Right ventricle myocardium superior (tissue), 1 donor: ENCODE data around the gene NCF1. TPM values are rescaled to one million over a fixed set of nuclear protein-coding genes. Genes with fewer than 3 reads are reported as not detected.
"Not testable (repeated sequence)": the region's sequence is repeated elsewhere in the genome, so short reads cannot be mapped to it uniquely, and the experiment has no call there.

Source experiments
- ATAC-seq: fragments of 200-7000 bp; cut with Tn5 transposase; one replicate; pipeline ENCODE4 v1.9.1; 2020; ENCODE audit warnings: mild to moderate bottlenecking; ENCODE audit not compliant: poor library complexity
- DNase-seq: peaks from one replicate; pipeline ENCODE4 v3.0.0-alpha.2; 2020
- intact Hi-C: fragments of 100-400 bp; cut with DNase I; formaldehyde crosslinking; loops from one replicate; pipeline ENCODE4 v1.11.2; 2022
- long read RNA-seq: library from polyadenylated mRNA; unstranded; transcript quantifications from one replicate; pipeline ENCODE4 v2.0.0, GENCODE V29; 2021
- total RNA-seq: library from RNA; stranded (reverse); fragmentation: NEBNext Ultra II Directional; extraction: Animal tissue kit (Norgen Biotek cat#: 25700); gene quantifications from one replicate; pipeline ENCODE4 v1.2.1, GENCODE V29; 2021
- donor health status: DM: no; HTN: yes; CAD: no; lungs with severe emphysema.

Gene NCF1
- total RNA-seq: 6.0 TPM
- long read RNA-seq, partial matches to known transcripts: 2 of 8 reads
- long read RNA-seq, other reads (novel, unspliced or antisense): 3 of 8 reads

GRCh38 chr7:74773760-74774750 is at the start of gene NCF1:
NCF1 (plus strand) TSS chr7:74774011; CDS start chr7:74774032, 21 bp downstream.
- DNase-seq, intact Hi-C loops: not testable (repeated sequence)
- peak; percentile 77 for ATAC-seq

GRCh38 chr7:74725840-74726239 is 48.0 kb upstream of the NCF1 start:
- intact Hi-C loops: no loop called here
- DNase-seq (no peak), ATAC-seq (no peak)

- ATAC-seq: no peak
These were observed 47.3 kb upstream of the NCF1 start for GRCh38 chr7:74726309-74727101.

GRCh38 chr7:74728686-74729085 is 45.1 kb upstream of the NCF1 start:
- DNase-seq, ATAC-seq, intact Hi-C loops: not testable (repeated sequence)

More at GRCh38 chr7:74726309-74727101, 47.3 kb upstream of the NCF1 start:
- intact Hi-C loops: no loop called here
- no peak for DNase-seq

GRCh38 chr7:74730186-74730585 is 43.6 kb upstream of the NCF1 start:
- DNase-seq, intact Hi-C loops, ATAC-seq: not testable (repeated sequence)

DNA sequence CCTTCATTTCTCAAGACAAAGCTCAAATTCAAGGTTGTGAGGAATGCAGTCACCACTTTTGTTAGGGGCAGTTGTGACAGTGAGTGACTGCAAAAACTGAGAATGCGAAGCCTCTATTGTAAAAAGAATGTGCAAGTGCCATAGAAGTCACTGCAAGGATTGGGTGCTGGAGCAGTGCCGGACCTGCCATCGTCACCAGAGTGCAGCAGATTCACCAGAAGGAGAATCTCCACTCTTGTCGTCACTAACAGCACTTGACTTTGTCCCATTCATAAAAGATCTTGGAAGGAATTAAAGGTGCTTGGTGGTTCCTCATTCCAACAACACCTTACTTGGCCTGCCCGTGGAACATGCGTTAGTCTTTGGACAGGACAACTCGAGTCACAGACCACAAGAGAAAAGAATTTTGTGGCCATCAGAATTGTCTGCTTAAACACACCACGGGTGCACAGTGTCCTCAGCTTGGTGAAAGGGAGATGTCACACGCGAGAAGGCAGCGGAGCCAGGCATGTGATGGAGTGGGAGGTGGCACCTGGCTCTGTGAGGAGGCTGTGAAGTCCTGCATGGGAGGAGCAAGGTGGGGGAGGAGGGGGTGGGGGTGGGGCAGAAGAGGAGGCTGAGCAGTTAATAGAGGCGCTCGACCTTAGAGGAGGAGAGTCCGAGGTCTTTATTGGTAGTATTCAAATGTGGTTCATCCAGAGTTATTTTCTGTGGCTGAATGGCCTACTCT is 33.7 kb upstream of the NCF1 start:
- intact Hi-C loops, DNase-seq, ATAC-seq: not testable (repeated sequence)

- intact Hi-C loops, DNase-seq: not testable (repeated sequence)
- peak; percentile 83 for ATAC-seq
These were observed 29.8 kb upstream of the NCF1 start for GRCh38 chr7:74743936-74744557.

DNA sequence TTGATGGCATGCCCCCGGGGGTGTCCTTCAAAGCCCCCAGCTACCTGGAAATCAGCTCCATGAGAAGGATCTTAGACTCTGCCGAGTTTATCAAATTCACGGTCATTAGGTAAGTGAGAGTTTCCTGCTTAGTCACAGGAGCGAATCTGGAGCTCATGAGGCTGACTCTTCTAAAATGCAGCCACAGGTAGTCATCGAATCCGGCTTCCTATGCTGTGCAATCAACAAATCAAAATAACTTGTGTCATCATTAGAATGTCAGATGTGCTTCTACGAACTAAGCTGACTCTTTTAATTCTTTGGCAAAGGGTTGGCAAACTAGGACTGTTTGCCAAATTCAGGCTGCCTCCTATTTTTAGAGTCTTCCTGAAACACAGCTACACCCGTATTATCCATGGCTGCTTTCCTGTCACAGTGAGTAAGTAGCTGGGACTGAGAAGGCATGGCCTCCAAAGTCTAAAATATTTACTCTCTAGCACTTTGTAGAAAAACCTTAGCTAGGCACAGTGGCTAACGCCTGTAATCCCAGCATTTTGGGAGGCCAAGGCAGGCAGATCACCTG is 19.8 kb upstream of the NCF1 start:
- intact Hi-C loops, DNase-seq: not testable (repeated sequence)
- peak; percentile 88 for ATAC-seq

DNA sequence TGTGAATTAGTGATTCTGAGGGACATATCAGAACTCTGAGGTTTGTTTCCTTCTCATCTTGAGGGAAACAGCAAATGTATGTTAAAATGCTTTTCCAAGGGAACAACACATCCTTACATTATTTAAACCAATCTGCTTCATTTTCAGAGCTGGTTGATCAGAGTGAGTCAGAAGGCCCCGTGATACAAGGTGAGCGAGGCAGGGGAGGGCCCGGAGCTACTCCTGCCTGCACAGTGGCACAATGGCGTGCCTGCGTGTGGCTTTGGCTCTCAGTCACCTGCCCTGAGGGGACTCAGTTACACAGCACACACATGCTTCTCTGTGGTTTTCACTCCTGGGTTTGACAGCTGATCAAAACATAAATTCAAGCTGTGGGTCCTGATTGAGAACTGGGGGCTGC is 17.1 kb upstream of the NCF1 start:
- ATAC-seq, intact Hi-C loops: not testable (repeated sequence)

GRCh38 chr7:74758268-74758667 is 15.5 kb upstream of the NCF1 start:
- ATAC-seq, DNase-seq, intact Hi-C loops: not testable (repeated sequence)

More for the DNA sequence above, 17.1 kb upstream of the NCF1 start:
- DNase-seq: not testable (repeated sequence)

DNA sequence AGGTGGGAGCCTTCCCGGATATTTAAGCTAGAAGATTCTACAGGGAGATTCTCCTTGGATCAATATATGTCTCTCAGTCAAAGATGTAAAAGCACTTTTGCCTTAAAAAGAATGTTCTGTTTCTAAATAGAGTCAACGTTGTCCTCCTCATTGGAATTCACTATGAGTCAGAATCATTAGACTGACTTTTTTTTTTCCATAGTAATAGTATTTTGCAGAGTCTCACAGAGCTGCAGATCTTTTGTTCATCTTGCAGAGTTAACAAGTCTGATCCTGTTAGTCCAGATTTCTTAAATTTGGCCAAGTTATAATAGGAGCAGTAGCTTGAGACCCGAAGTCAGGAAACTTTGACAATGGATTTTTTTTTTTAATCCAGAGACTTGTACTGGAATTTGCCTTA is 14.8 kb upstream of the NCF1 start:
- ATAC-seq, intact Hi-C loops, DNase-seq: not testable (repeated sequence)

DNA sequence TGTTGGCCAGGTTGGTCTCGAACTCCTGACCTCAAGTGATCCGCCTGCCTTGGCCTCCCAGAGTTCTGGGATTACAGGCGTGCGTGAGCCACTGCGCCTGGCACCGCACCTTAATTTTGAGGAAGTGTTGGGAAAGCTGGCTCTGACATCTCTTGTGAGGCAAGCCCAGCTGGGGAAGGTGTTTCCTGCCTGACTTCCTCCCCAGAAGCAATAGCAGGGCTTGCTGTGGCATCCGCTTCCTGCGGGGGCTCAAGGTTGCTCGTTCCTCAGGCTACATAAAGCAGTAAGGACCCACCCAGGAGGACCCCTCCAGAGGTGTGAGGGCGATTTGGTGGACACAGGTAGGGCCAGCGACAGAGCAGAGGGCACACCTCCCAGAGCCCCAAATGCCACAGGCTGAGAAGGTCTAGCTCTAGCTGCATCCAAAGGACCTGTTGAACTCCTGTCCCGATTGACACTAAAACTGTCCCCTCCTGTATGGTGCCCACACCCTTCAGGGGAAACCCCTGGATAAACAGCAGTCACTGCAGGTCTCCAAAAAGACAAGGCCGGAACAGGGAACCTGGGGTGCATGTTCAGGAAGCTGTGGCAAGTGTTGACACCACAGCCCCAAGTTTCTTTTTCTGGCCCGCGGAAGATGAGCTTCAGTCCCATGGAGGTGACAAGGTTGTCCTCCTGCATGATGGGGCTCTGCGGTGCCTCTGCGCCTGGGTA is 8.4 kb upstream of the NCF1 start:
- intact Hi-C loops, DNase-seq: not testable (repeated sequence)
- peak; percentile 70 for ATAC-seq

- DNase-seq, intact Hi-C loops: not testable (repeated sequence)
- ATAC-seq: peak; percentile 43
These were observed 7.3 kb upstream of the NCF1 start for GRCh38 chr7:74766509-74766908.

DNA sequence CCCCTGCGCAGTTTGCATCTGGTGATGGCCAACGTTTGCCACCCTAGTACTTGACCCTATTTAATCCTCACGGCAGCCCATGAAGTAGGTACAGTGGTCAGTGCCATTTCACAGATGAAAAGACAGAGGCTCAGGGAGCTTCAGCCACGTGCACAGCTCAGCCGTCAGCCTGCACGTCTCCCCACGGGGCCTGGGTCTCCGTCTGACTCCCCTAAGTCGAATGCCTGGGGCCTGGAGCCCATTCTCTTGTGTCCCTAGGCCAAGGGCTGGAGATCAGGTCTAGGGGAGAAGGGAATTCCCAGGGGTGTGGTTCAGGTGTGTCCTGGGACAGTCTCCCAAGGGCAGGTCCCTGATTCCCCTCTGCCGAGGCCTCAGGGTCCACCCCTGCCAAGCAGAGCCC is 6.8 kb upstream of the NCF1 start:
- DNase-seq: peak; percentile 26
- ATAC-seq, intact Hi-C loops: not testable (repeated sequence)

DNA sequence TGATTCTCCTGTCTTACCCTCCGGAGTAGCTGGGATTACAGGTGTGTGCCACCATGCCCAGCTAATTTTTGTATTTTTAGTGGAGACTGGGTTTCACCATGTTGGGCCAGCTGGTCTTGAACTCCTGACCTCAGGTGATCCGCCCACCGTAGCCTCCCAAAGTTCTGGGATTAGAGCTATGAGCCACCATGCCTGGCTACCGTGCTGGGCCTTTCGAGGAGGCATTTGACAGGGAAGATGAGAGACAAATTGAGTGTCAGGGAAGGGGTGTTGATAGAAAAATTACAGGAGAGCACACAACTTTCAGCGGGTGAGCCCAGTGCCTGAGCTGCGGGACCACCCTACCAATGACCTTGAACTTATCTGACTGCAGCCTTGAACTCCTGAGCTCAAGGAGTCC is 3.7 kb upstream of the NCF1 start:
- peak; percentile 33 for DNase-seq
- intact Hi-C loops, ATAC-seq: not testable (repeated sequence)

- ATAC-seq, intact Hi-C loops, DNase-seq: not testable (repeated sequence)
These were observed 1.7 kb upstream of the NCF1 start for GRCh38 chr7:74772093-74772492.

DNA sequence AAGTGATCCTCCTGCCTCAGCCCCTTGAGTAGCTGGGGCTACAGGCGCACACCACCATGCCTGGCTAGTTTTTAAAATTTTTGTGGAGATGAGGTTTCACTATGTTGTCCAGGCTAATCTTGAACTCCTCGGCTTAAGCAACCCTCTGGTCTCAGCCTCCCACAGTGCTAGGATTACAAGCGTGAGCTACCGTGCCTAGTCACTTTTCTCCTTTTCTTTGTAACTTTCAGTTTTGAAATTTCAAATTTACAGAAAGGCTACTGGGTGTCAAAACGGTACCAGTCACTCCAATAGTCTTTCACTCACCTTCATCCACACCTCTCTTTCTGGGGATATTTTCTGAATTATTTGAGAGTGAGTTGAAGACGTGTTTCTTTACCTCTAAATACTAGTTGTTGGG is 1.3 kb downstream of the NCF1 start:
- ATAC-seq, intact Hi-C loops, DNase-seq: not testable (repeated sequence)
